HepG2 (cell line): ENCODE results near the gene PFN1.
"Not testable (repeated sequence)": the region's sequence is repeated elsewhere in the genome, so short reads cannot be mapped to it uniquely, and the experiment has no call there.

ENCODE experiments used
- CBX2 ChIP-seq, 2 experiments: fragments of 200-600 bp in 1 of 2; sonication (generic); formaldehyde crosslinking in 1 of 2; IDR thresholded peaks; 2 replicates each; pipeline versions ENCODE4 v1.7.0 to v1.8.1; 2018 to 2022; ENCODE audit warnings: low read depth in 2 of 2, low read length in 1 of 2, mild to moderate bottlenecking in 1 of 2, missing genetic modification reagents in 1 of 2
- CC2D1A ChIP-seq: sonication (generic); formaldehyde crosslinking; IDR thresholded peaks from 2 replicates; pipeline ENCODE4 v1.8.1; 2023; ENCODE audit warnings: mild to moderate bottlenecking, missing genetic modification reagents
- JUN ChIP-seq: sonication (generic); formaldehyde crosslinking; IDR thresholded peaks from 2 replicates; pipeline ENCODE4 v1.4.0; 2020; ENCODE audit warnings: mild to moderate bottlenecking, missing genetic modification reagents
- KLF13 ChIP-seq: sonication (generic); formaldehyde crosslinking; IDR thresholded peaks from 2 replicates; pipeline ENCODE4 v1.4.0; 2020; ENCODE audit warnings: mild to moderate bottlenecking, missing genetic modification reagents
- MAZ ChIP-seq, 2 experiments: sonication (generic) in 1 of 2; formaldehyde crosslinking in 1 of 2; IDR thresholded peaks; 2 replicates each; pipeline versions ENCODE4 v1.5.0 to v1.6.1; 2012 to 2020; ENCODE audit warnings: low read depth in 2 of 2, mild to moderate bottlenecking in 2 of 2, borderline replicate concordance in 1 of 2, improper control_type of control experiment in 1 of 2, low read length in 1 of 2, missing genetic modification reagents in 1 of 2, moderate library complexity in 1 of 2
- PCBP1 ChIP-seq: fragments of 200-400 bp; formaldehyde crosslinking; IDR thresholded peaks from 2 replicates; pipeline ENCODE4 v1.6.1; 2017; ENCODE audit warnings: mild to moderate bottlenecking, low read depth, low read length, borderline replicate concordance
- TF ChIP-seq, protein P1 (sequence below): sonication (generic); formaldehyde crosslinking; IDR thresholded peaks from 2 replicates; pipeline ENCODE4 v1.5.0; 2020; ENCODE audit warnings: mild to moderate bottlenecking, missing genetic modification reagents, moderate library complexity
- TF ChIP-seq, protein P2 (sequence below): fragments of 450-650 bp; IDR thresholded peaks from 2 replicates; pipeline ENCODE4 v1.6.1; 2017; ENCODE audit warnings: mild to moderate bottlenecking
- TF ChIP-seq, protein P3 (sequence below), 2 experiments: sonication (generic) in 1 of 2; formaldehyde crosslinking in 1 of 2; IDR thresholded peaks; 2 replicates each; pipeline versions ENCODE4 v1.5.1 to v1.6.1; 2011 to 2020; ENCODE audit warnings: borderline replicate concordance in 1 of 2, low read depth in 1 of 2, low read length in 1 of 2, mild to moderate bottlenecking in 1 of 2, missing genetic modification reagents in 1 of 2, moderate library complexity in 1 of 2

DNA sequence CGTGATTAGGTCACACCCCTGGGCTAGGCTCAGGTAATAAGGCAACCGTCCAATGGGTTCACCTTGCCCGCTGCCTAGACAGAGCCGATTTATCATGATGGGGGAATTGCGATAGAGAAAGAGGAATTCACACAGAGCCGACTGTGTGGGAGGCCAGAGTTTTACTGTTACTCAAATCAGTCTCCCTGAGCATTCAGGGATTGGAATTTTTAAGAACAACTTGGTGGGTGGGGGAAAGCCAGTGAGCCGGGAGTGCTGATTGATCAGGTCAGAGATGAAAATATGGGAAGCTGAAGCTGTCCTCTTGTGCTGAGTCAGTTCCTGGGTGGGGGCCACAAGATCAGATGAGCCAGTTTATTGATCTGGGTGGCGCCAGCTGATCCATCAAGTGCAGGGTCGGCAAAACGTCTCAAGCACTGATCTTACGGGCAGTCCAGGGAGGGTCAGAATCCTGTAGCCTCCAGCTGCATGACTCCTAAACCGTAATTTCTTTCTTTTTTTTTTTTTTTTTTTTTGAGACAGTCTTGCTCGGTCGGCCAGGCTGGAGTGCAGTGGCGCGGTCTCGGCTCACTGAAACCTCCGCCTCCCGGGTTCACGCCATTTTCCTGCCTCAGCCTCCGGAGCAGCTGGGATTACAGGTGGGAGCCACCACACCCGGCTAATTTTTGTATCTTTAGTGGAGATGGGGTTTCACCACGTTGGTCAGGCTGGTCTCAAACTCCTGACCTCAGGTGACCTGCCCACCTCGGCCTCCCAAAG lies 21.6 kb downstream of the PFN1 start:
- not testable (repeated sequence) for TF ChIP-seq CC2D1A; MAZ (IDR thresholded peaks at IDR 0.05; ENCODE audit: borderline replicate concordance, low read depth, low read length); MAZ (CRISPR knock-in tag; IDR thresholded peaks at IDR 0.05; ENCODE audit: low read depth); KLF13 (CRISPR knock-in tag); JUN (CRISPR knock-in tag); PCBP1; CBX2 (IDR thresholded peaks at IDR 0.05; ENCODE audit: low read depth, low read length); CBX2 (CRISPR knock-in tag; IDR thresholded peaks at IDR 0.05; ENCODE audit: low read depth)
- TF ChIP-seq, protein P1, sequence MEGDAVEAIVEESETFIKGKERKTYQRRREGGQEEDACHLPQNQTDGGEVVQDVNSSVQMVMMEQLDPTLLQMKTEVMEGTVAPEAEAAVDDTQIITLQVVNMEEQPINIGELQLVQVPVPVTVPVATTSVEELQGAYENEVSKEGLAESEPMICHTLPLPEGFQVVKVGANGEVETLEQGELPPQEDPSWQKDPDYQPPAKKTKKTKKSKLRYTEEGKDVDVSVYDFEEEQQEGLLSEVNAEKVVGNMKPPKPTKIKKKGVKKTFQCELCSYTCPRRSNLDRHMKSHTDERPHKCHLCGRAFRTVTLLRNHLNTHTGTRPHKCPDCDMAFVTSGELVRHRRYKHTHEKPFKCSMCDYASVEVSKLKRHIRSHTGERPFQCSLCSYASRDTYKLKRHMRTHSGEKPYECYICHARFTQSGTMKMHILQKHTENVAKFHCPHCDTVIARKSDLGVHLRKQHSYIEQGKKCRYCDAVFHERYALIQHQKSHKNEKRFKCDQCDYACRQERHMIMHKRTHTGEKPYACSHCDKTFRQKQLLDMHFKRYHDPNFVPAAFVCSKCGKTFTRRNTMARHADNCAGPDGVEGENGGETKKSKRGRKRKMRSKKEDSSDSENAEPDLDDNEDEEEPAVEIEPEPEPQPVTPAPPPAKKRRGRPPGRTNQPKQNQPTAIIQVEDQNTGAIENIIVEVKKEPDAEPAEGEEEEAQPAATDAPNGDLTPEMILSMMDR (CRISPR knock-in tag): not testable (repeated sequence)
- TF ChIP-seq, protein P2, sequence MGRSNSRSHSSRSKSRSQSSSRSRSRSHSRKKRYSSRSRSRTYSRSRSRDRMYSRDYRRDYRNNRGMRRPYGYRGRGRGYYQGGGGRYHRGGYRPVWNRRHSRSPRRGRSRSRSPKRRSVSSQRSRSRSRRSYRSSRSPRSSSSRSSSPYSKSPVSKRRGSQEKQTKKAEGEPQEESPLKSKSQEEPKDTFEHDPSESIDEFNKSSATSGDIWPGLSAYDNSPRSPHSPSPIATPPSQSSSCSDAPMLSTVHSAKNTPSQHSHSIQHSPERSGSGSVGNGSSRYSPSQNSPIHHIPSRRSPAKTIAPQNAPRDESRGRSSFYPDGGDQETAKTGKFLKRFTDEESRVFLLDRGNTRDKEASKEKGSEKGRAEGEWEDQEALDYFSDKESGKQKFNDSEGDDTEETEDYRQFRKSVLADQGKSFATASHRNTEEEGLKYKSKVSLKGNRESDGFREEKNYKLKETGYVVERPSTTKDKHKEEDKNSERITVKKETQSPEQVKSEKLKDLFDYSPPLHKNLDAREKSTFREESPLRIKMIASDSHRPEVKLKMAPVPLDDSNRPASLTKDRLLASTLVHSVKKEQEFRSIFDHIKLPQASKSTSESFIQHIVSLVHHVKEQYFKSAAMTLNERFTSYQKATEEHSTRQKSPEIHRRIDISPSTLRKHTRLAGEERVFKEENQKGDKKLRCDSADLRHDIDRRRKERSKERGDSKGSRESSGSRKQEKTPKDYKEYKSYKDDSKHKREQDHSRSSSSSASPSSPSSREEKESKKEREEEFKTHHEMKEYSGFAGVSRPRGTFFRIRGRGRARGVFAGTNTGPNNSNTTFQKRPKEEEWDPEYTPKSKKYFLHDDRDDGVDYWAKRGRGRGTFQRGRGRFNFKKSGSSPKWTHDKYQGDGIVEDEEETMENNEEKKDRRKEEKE: not testable (repeated sequence)
- TF ChIP-seq, protein P3, sequence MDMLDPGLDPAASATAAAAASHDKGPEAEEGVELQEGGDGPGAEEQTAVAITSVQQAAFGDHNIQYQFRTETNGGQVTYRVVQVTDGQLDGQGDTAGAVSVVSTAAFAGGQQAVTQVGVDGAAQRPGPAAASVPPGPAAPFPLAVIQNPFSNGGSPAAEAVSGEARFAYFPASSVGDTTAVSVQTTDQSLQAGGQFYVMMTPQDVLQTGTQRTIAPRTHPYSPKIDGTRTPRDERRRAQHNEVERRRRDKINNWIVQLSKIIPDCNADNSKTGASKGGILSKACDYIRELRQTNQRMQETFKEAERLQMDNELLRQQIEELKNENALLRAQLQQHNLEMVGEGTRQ (IDR thresholded peaks at IDR 0.05; ENCODE audit: low read depth, low read length): not testable (repeated sequence)
- TF ChIP-seq, protein P3 (CRISPR knock-in tag; IDR thresholded peaks at IDR 0.05; ENCODE audit: borderline replicate concordance): not testable (repeated sequence)
